Measurements from ENCODE around the gene TRAPPC2L. TPM values are rescaled to one million over a fixed set of nuclear protein-coding genes. Genes with fewer than 3 reads are reported as not detected.
A peak's percentile ranks its signal among the peaks of the same experiment; 100 is the strongest.

Gene TRAPPC2L
- total and polyA plus RNA-seq, 2 of the 13 experiments (the other 11 are each of a cell fraction or from before 2014, with no cell fraction given): 96.3 to 107 TPM

- H3K4me1 ChIP-seq (ENCODE audit: insufficient read depth, low read length): peaks cover 15% of the 10 kb centered on the region
- in situ Hi-C loops (cut with HindIII; ENCODE audit: extremely low pct_ligation_motif_present, low pct_unique_long_range_greater_than_20kb): no loop called here
- DNase-seq (ENCODE audit: low spot score) (no peak), FAIRE-seq (no peak), ATAC-seq (no peak)
- intact Hi-C loops (cut with micrococcal nuclease; ENCODE audit: unreplicated experiment): no loop called here
- ChIA-PET POLR2A (no interaction called here), CTCF (ENCODE audit: low intra/inter-chr PET ratio, low total read pairs) (no interaction called here)
- no peak overlapping the region for H3K27ac ChIP-seq (ENCODE audit: extremely low read length, insufficient read depth, low read length)
- H3K4me2 ChIP-seq (ENCODE audit: low read depth, low read length): no peak overlapping the region
- 31% methylated on average over 22 of the region's 22 CpGs for WGBS (ENCODE audit: low lambda C conversion rate)
- H3K36me3 ChIP-seq (replicated peaks in 1 of 2; ENCODE audit: control insufficient read depth in 1 of 2, insufficient read depth in 2 of 2, low read length in 2 of 2): no peaks in the 10 kb centered on the region
- TF ChIP-seq EZH2 (conservative IDR thresholded peaks at IDR 0.05; ENCODE audit: low read depth, low read length) (peak; percentile 88; the same call in 1 of the 2 replicates), HNRNPH1 (optimal IDR thresholded peaks at IDR 0.05; ENCODE audit: low read depth, low read length) (no peak)
- peaks cover 51 to 94% of the 10 kb centered on the region in 2 experiments for H3K27me3 ChIP-seq (ENCODE audit: control insufficient read depth in 1 of 2, insufficient read depth in 2 of 2, low read length in 2 of 2)
- H3K4me3 ChIP-seq (replicated peaks in 1 of 3; ENCODE audit: insufficient read depth in 1 of 3, low read depth in 2 of 3, low read length in 3 of 3): no peak overlapping the region
- H3K79me2 ChIP-seq (ENCODE audit: insufficient read depth, low read length): no peaks in the 10 kb centered on the region
- no TSS peak for BruUV-seq (replicated peaks)
- H4K20me1 ChIP-seq (ENCODE audit: insufficient read depth, low read length): peaks cover 8% of the 10 kb centered on the region; the same call in 1 of the 2 replicates
- no peak overlapping the region for H2AFZ ChIP-seq (ENCODE audit: low read length)
- no peak overlapping the region for H3K9ac ChIP-seq (ENCODE audit: insufficient read depth, low read depth, low read length)
- H3K9me3 ChIP-seq (ENCODE audit: low read length): no peaks in the 10 kb centered on the region
Observed at GRCh38 chr16:88875703-88876234, 18.8 kb downstream of the TRAPPC2L start.

GRCh38 chr16:88876942-88877526 lies 20.1 kb downstream of the TRAPPC2L start:
- peaks cover 8% of the 10 kb centered on the region; the same call in 1 of the 2 replicates for H4K20me1 ChIP-seq (ENCODE audit: insufficient read depth, low read length)
- no peaks in the 10 kb centered on the region for H3K79me2 ChIP-seq (ENCODE audit: insufficient read depth, low read length)
- ATAC-seq (no peak), DNase-seq (ENCODE audit: low spot score) (no peak), FAIRE-seq (no peak)
- CTCF ChIA-PET (ENCODE audit: low intra/inter-chr PET ratio, low total read pairs): no interaction called here
- H2AFZ ChIP-seq (ENCODE audit: low read length): no peak overlapping the region
- in situ Hi-C loops (cut with HindIII; ENCODE audit: extremely low pct_ligation_motif_present, low pct_unique_long_range_greater_than_20kb): no loop called here
- H3K9ac ChIP-seq (ENCODE audit: insufficient read depth, low read depth, low read length): no peak overlapping the region
- H3K4me2 ChIP-seq (ENCODE audit: low read depth, low read length): no peak overlapping the region
- intact Hi-C loops (cut with micrococcal nuclease; ENCODE audit: unreplicated experiment): no loop called here
- TF ChIP-seq CREB1 (IDR thresholded peaks at IDR 0.05) (peak; percentile 45; the same call in 1 of the 2 replicates), CREB1 (CRISPR knock-in tag; IDR thresholded peaks at IDR 0.05) (no peak), ZNF530 (CRISPR knock-in tag; IDR thresholded peaks at IDR 0.05; ENCODE audit: low read depth) (no peak), EZH2 (conservative IDR thresholded peaks at IDR 0.05; ENCODE audit: low read depth, low read length) (peak; percentile 40; the same call in 1 of the 2 replicates), MAF1 (CRISPR knock-in tag; IDR thresholded peaks at IDR 0.05; ENCODE audit: borderline replicate concordance) (no peak), ZNF619 (CRISPR knock-in tag; IDR thresholded peaks at IDR 0.05) (no peak)
- 9% methylated on average over 12 of the region's 33 CpGs for WGBS (ENCODE audit: low lambda C conversion rate)
- no peak overlapping the region for H3K27ac ChIP-seq (ENCODE audit: extremely low read length, insufficient read depth, low read length)
- peaks cover 50 to 94% of the 10 kb centered on the region in 2 experiments for H3K27me3 ChIP-seq (ENCODE audit: control insufficient read depth in 1 of 2, insufficient read depth in 2 of 2, low read length in 2 of 2)
- H3K4me3 ChIP-seq (replicated peaks in 1 of 3; ENCODE audit: insufficient read depth in 1 of 3, low read depth in 2 of 3, low read length in 3 of 3): no peak overlapping the region
- POLR2A ChIA-PET: no interaction called here
- H3K4me1 ChIP-seq (ENCODE audit: insufficient read depth, low read length): peaks cover 24% of the 10 kb centered on the region
- BruUV-seq (replicated peaks): no TSS peak
- no peaks in the 10 kb centered on the region for H3K36me3 ChIP-seq (replicated peaks in 1 of 2; ENCODE audit: control insufficient read depth in 1 of 2, insufficient read depth in 2 of 2, low read length in 2 of 2)
- H3K9me3 ChIP-seq (ENCODE audit: low read length): no peaks in the 10 kb centered on the region

Data from HepG2 (cell line).